Lung (tissue), 12 donors: ENCODE results near the gene DTNA. TPM values are rescaled to one million over a fixed set of nuclear protein-coding genes. Genes with fewer than 3 reads are reported as not detected.

Experiments
- ATAC-seq: fragments of 200-7000 bp; cut with Tn5 transposase; one replicate; pipeline ENCODE4 v1.9.1; 2020; ENCODE audit warnings: moderate number of reproducible peaks; ENCODE audit not compliant: insufficient read depth, low FRiP score
- DNase-seq, 3 donors: peaks; one replicate each; pipeline ENCODE4 v3.0.0-alpha.2; 2013 to 2017
- H3K27ac ChIP-seq, 2 donors: one replicate each; pipeline ENCODE4 v1.5.1; 2013; ENCODE audit warnings: mild to moderate bottlenecking in 2 of 2, moderate library complexity in 2 of 2, control low read depth in 1 of 2, inconsistent platforms in 1 of 2, low read depth in 1 of 2, low read length in 1 of 2
- H3K27me3 ChIP-seq, 3 donors: one replicate each; pipeline ENCODE4 v1.5.1; 2013; ENCODE audit warnings: low read length in 2 of 3; ENCODE audit not compliant: control insufficient read depth in 3 of 3, insufficient read depth in 3 of 3
- H3K36me3 ChIP-seq, 4 donors: one replicate each; pipeline ENCODE4 v1.5.1; 2013; ENCODE audit warnings: low read length in 4 of 4, mild to moderate bottlenecking in 1 of 4, moderate library complexity in 1 of 4; ENCODE audit not compliant: control insufficient read depth in 4 of 4, insufficient read depth in 4 of 4
- H3K4me1 ChIP-seq, 5 donors: one replicate each; pipeline ENCODE4 v1.5.1; 2013; ENCODE audit warnings: low read length in 5 of 5, mild to moderate bottlenecking in 2 of 5, moderate library complexity in 1 of 5; ENCODE audit not compliant: control insufficient read depth in 5 of 5, insufficient read depth in 5 of 5
- H3K4me3 ChIP-seq: one replicate; pipeline ENCODE4 v1.5.1; 2013; ENCODE audit warnings: mild to moderate bottlenecking, control low read depth, moderate library complexity
- H3K9ac ChIP-seq, 2 donors: one replicate each; pipeline ENCODE4 v1.5.1; 2013; ENCODE audit warnings: low read length in 2 of 2, control low read depth in 1 of 2; ENCODE audit not compliant: insufficient read depth in 1 of 2
- H3K9me3 ChIP-seq, 4 donors: one replicate each; pipeline ENCODE4 v1.5.1; 2013; ENCODE audit warnings: low read length in 3 of 4, mild to moderate bottlenecking in 1 of 4, moderate library complexity in 1 of 4; ENCODE audit not compliant: control insufficient read depth in 4 of 4, insufficient read depth in 3 of 4
- CTCF ChIP-seq: IDR thresholded peaks from 2 replicates; pipeline ENCODE4 v1.5.1; 2012; ENCODE audit warnings: mild to moderate bottlenecking; ENCODE audit errors: control extremely low read depth, extremely low read depth
- WGBS, 2 donors: extraction: QIAGEN DNeasy Blood & Tissue Kit; methylation state at CpG; one replicate each; pipeline ENCODE4 v1.1.7; 2013; 5-methylcytosine and 5-hydroxymethylcytosine counted together
- polyA plus RNA-seq, 2 donors: library from polyadenylated mRNA; stranded (reverse); fragments of 200-250 nt; gene quantifications; one replicate each; pipeline ENCODE4 v1.2.1, GENCODE V29; 2013
- total RNA-seq, 2 donors: library from RNA; depleted of rRNA in 1 of 2; stranded (reverse); fragments of >200 nt in 1 of 2; gene quantifications; one replicate each; pipeline ENCODE4 v1.2.1, GENCODE V29; 2014 to 2021
- donor health status: control.
- donor health status: control.
- donor health status: Bipolar disorder and iron deficiency.
- donor health status: healthy.
- donor health status: DM: yes; HTN: yes; CAD: no.

Gene DTNA
- total and polyA plus RNA-seq, 4 donors: 5.0 to 23.8 (median 12.9) TPM

- no peaks in the 10 kb centered on the region for H3K27me3 ChIP-seq
- peak overlapping the region in 1 of 2 donors; percentile 47 for H3K9ac ChIP-seq
- no peaks in the 10 kb centered on the region for H3K36me3 ChIP-seq
- peak; percentile 58 to 98 (median 97) for DNase-seq
- H3K4me1 ChIP-seq: peaks cover 0 to 32% (median 16%) of the 10 kb centered on the region in 5 donors
- no peak for ATAC-seq
- TF ChIP-seq CTCF: no peak
- WGBS, 2 donors: 89 to 90% methylated on average over 2 of the region's 2 CpGs
- H3K9me3 ChIP-seq: no peaks in the 10 kb centered on the region
- H3K4me3 ChIP-seq: no peak overlapping the region
- H3K27ac ChIP-seq: no peak overlapping the region
Observed at GRCh38 chr18:34873986-34874580, 164.0 kb downstream of the DTNA start.

- peaks cover 1 to 32% (median 14%) of the 10 kb centered on the region in 5 donors for H3K4me1 ChIP-seq
- no peak for TF ChIP-seq CTCF
- no peaks in the 10 kb centered on the region for H3K36me3 ChIP-seq
- H3K9me3 ChIP-seq: no peaks in the 10 kb centered on the region
- no peak overlapping the region for H3K4me3 ChIP-seq
- no peaks in the 10 kb centered on the region for H3K27me3 ChIP-seq
- ATAC-seq (no peak), DNase-seq (no peak)
- 94 to 96% methylated on average over 7 of the region's 7 CpGs for WGBS, 2 donors
- H3K9ac ChIP-seq: no peak overlapping the region
- H3K27ac ChIP-seq: no peak overlapping the region
Observed at GRCh38 chr18:34875150-34875549, 165.1 kb downstream of the DTNA start.

GRCh38 chr18:34880403-34880802, 170.3 kb downstream of the DTNA start:
- no peak for TF ChIP-seq CTCF
- H3K4me3 ChIP-seq: no peak overlapping the region
- H3K36me3 ChIP-seq: peaks cover 0 to 4% (median 3%) of the 10 kb centered on the region in 4 donors
- H3K27ac ChIP-seq: peak overlapping the region in 1 of 2 donors; percentile 64
- H3K4me1 ChIP-seq: peaks cover 0 to 3% (median under 1%) of the 10 kb centered on the region in 5 donors
- WGBS, 2 donors: 86 to 92% methylated on average over 1 of the region's 1 CpG
- H3K9ac ChIP-seq: no peak overlapping the region
- no peaks in the 10 kb centered on the region for H3K9me3 ChIP-seq
- DNase-seq: no peak
- no peaks in the 10 kb centered on the region for H3K27me3 ChIP-seq
- ATAC-seq: no peak
